ENCODE results near the gene CADM3. TPM values are rescaled to one million over a fixed set of nuclear protein-coding genes. Genes with fewer than 3 reads are reported as not detected.
A peak's percentile ranks its signal among the peaks of the same experiment; 100 is the strongest.

CADM3 gene
- total and polyA plus RNA-seq, 9 of the 15 experiments (the other 6 are each of a cell fraction or from before 2014, with no cell fraction given): 0.04 TPM; not detected in 8

DNA sequence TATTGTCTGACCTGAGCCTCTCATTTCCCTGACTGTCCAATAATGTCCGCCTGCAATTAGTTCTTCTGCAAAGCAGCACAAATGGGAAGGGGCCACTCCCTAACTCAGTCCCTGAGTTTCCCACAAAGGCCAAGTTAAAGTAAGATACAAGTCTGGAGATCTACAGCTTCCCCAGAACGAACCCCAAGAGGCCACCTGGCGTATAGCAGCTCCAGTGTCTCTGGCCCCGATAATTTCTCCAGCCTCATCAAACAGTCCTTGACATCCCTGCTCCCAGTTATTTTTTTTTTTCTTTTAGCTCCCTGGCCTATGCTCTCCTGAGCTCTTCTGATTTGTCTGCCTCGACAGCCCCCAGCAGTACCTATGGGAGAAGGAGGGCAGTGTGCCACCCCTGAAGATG lies 25.1 kb downstream of the CADM3 start (continued):
- TF ChIP-seq RBM34 (IDR thresholded peaks at IDR 0.05; ENCODE audit: borderline replicate concordance, insufficient read depth, low read length): no peak

DNA sequence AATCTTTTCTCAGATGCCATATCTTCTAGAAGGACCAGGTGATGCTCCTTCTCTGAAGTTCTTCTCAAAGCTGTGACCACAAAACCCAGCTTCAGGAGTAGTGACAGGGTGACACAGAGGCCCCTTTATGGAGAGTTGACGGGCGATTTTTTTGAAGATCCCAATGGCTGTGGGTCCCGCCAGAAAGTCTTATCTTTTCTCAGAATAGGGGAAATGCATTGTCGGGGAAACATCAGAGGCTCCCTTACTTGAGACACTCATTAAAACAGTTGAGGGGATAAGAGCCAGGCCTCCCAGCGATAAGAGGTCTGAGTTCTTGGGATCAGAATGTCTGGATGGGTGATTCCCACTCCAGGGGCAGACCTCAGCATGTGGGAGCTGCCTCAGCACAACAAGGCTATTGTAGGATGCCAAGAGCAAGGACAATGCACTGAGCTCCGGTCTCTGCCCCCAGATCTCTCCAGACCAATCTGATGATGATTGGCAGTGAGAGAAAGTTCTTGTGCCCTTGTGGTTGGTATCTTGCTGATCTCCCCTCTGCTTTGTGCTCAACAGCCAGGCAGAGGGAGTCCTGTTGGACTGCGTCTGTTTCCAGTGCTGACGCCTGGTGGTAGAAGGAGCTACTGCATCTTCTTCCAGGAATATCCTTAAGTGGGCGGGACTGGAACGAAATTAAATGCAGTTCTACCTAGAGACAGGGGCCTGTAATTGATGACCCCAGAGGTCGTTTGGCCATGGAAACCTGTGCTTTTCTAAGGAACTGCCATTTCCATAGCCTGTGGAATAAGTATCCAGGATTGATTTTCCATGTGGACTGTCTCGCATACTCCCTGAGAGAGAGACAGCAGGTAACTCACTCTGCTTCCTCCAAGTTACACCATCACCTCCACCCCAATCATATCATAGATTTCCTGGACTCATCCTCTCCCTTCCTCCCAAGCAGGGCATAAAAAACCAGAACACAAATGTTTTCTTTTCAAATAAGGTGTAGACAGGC lies 26.4 kb downstream of the CADM3 start:
- Histone ChIP-seq H3K79me2 (ENCODE audit: control insufficient read depth, insufficient read depth, low read length) (no peaks in the 10 kb centered on the region), H3K4me2 (ENCODE audit: insufficient read depth, low read length) (peak overlapping the region; percentile 50), H3K27me3 (ENCODE audit: control insufficient read depth in 2 of 2, insufficient read depth in 2 of 2, low read length in 2 of 2) (peaks cover 0 to 14% of the 10 kb centered on the region in 2 experiments; a peak in 3 of 5 replicates), H4K20me1 (replicated peaks; ENCODE audit: control insufficient read depth, insufficient read depth, low read length) (no peaks in the 10 kb centered on the region), H2AFZ (ENCODE audit: low read depth, low read length) (peak overlapping the region; percentile 25; the same call in 1 of the 2 replicates), H3K4me1 (replicated peaks in 1 of 2; ENCODE audit: control insufficient read depth in 2 of 2, insufficient read depth in 2 of 2, low read length in 2 of 2) (peaks cover 3 to 8% of the 10 kb centered on the region in 2 experiments; a peak in 3 of 5 replicates), H3K9me1 (ENCODE audit: control insufficient read depth, insufficient read depth, low read length) (no peaks in the 10 kb centered on the region), H3K4me3 (no peak overlapping the region), H3K9ac (ENCODE audit: insufficient read depth in 1 of 2, low read depth in 2 of 2, low read length in 2 of 2) (no peak overlapping the region), H3K9me3 (replicated peaks; ENCODE audit: control insufficient read depth, insufficient read depth, low read depth, low read length) (no peaks in the 10 kb centered on the region), H3K36me3 (ENCODE audit: control insufficient read depth, insufficient read depth, low read length) (no peaks in the 10 kb centered on the region), H3K27ac (ENCODE audit: extremely low read depth, low read depth, low read length) (no peak overlapping the region)
- DNase-seq (ENCODE audit: extremely low read depth in 1 of 4, low spot score in 3 of 4) (peak; percentile 56 to 82 (median 72)), FAIRE-seq (peak; percentile 79), ATAC-seq (peak; percentile 95)
- ChIA-PET CTCF (ENCODE audit: low intra/inter-chr PET ratio) (interaction anchor here (0.7 to 3.5 kb wide), 3 partner anchors 15 to 37 kb away, joined by 3 to 28 read pairs (median 3); no protein-coding TSS in a partner anchor), POLR2A (interaction anchor here (0.6 kb wide), 1 partner anchor 16 kb away, joined by 4 read pairs; no protein-coding TSS in a partner anchor)
- intact Hi-C loops (cut with micrococcal nuclease): loop anchor here (1.0 kb wide), 1 partner anchor 37 kb away; no protein-coding TSS in a partner anchor
- in situ Hi-C loops (cut with MboI): loop anchor here (25.0 kb wide), 1 partner anchor 789 kb away; no protein-coding TSS in a partner anchor
- 7% methylated on average over 11 of the region's 12 CpGs for WGBS (ENCODE audit: insufficient coverage, low coverage, missing lambda C conversion rate)
- no TSS peak for BruUV-seq (replicated peaks)
- no peak for TF ChIP-seq FOXP1 (CRISPR knock-in tag; IDR thresholded peaks at IDR 0.05)
- TF ChIP-seq CREM (IDR thresholded peaks at IDR 0.05; ENCODE audit: low read depth): peak; percentile 53; the same call in 1 of the 2 replicates
- no peak for TF ChIP-seq PHB (CRISPR knock-in tag; IDR thresholded peaks at IDR 0.05)
- TF ChIP-seq KLF13 (tag; IDR thresholded peaks at IDR 0.05; ENCODE audit: borderline replicate concordance, low read depth): peak; percentile 91; the same call in 1 of the 2 replicates
- TF ChIP-seq ZSCAN32 (CRISPR knock-in tag; IDR thresholded peaks at IDR 0.05): no peak
- TF ChIP-seq, protein P1, sequence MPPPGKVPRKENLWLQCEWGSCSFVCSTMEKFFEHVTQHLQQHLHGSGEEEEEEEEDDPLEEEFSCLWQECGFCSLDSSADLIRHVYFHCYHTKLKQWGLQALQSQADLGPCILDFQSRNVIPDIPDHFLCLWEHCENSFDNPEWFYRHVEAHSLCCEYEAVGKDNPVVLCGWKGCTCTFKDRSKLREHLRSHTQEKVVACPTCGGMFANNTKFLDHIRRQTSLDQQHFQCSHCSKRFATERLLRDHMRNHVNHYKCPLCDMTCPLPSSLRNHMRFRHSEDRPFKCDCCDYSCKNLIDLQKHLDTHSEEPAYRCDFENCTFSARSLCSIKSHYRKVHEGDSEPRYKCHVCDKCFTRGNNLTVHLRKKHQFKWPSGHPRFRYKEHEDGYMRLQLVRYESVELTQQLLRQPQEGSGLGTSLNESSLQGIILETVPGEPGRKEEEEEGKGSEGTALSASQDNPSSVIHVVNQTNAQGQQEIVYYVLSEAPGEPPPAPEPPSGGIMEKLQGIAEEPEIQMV (tag; conservative IDR thresholded peaks at IDR 0.05; ENCODE audit: low read depth): no peak
- TF ChIP-seq, protein P2, sequence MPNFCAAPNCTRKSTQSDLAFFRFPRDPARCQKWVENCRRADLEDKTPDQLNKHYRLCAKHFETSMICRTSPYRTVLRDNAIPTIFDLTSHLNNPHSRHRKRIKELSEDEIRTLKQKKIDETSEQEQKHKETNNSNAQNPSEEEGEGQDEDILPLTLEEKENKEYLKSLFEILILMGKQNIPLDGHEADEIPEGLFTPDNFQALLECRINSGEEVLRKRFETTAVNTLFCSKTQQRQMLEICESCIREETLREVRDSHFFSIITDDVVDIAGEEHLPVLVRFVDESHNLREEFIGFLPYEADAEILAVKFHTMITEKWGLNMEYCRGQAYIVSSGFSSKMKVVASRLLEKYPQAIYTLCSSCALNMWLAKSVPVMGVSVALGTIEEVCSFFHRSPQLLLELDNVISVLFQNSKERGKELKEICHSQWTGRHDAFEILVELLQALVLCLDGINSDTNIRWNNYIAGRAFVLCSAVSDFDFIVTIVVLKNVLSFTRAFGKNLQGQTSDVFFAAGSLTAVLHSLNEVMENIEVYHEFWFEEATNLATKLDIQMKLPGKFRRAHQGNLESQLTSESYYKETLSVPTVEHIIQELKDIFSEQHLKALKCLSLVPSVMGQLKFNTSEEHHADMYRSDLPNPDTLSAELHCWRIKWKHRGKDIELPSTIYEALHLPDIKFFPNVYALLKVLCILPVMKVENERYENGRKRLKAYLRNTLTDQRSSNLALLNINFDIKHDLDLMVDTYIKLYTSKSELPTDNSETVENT (CRISPR knock-in tag; IDR thresholded peaks at IDR 0.05): peak; percentile 51; the same call in 1 of the 2 replicates
- TF ChIP-seq DPF2 (IDR thresholded peaks at IDR 0.05): no peak
- TF ChIP-seq RB1 (IDR thresholded peaks at IDR 0.05; ENCODE audit: low read depth): peak; percentile 21; the same call in 1 of the 2 replicates
- peak; percentile 49; the same call in 1 of the 2 replicates for TF ChIP-seq SMAD4 (CRISPR knock-in tag; conservative IDR thresholded peaks at IDR 0.05)
- TF ChIP-seq, protein P3, sequence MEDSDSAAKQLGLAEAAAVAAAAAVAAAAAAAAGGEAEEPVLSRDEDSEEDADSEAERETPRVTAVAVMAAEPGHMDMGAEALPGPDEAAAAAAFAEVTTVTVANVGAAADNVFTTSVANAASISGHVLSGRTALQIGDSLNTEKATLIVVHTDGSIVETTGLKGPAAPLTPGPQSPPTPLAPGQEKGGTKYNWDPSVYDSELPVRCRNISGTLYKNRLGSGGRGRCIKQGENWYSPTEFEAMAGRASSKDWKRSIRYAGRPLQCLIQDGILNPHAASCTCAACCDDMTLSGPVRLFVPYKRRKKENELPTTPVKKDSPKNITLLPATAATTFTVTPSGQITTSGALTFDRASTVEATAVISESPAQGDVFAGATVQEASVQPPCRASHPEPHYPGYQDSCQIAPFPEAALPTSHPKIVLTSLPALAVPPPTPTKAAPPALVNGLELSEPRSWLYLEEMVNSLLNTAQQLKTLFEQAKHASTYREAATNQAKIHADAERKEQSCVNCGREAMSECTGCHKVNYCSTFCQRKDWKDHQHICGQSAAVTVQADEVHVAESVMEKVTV (CRISPR knock-in tag; IDR thresholded peaks at IDR 0.05): peak; percentile 48; the same call in 1 of the 2 replicates
